ENCODE data around the gene USB1.

USB1 gene

DNA sequence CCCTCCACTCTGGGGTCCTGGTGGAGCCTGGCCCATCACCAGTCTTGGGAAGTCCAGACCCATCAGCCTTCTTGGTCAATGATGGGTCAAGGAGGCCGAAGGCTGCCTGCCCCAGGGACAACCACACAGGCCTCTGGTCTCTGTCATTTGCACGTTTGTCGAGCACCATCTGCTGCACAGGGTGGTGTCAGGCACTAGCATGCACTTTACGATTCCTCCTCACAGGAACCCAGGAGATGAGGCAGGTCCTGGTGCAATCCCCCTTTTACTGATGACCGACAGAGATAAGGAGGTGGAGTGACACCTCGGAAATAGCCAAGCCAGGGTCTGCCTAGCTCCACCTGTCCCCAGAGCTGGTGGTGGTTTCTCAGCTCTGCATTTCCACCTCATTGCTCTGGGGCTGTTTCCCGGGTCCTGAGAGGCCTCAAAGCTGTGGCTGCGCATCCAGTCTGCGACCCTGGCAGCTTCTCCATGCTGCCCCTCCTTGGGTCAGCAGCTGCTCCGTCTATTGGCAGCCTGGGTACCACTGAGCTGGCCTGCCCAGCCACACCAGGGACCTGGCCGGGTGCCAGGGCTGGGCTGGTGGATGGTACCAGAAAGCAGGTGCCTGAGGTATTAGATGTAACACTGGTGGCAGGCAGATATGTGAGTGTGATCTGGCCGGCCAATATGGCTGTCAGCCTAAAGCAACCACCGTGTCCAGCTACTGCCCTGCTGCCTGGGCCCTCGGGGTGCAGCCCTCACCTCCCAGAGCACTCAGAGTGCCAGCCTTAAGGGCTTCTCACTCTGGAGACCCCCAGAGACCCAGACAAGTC lies 34.4 kb downstream of the USB1 start:
- DNase-seq, result no peak

DNA sequence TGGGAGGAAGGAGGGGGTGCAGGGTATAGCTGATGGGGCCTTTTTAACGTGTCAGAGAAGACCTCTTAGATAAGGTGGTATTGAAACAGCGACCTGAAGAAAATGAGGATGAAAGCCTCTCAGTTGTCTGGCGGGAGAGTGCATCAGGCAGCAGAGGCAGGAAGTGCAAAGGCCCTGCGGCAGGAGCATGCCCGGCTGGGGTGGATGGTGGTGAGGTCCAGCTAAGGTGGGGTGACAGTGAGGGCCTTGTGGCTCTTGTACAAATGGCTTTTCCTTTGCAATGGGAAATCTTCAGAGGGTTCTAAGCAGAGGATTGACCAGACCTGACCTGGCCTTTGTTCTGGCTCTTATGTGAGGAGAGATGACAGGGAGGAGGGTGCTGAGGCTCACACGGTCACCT lies 35.7 kb downstream of the USB1 start:
- DNase-seq, result no peak

DNA sequence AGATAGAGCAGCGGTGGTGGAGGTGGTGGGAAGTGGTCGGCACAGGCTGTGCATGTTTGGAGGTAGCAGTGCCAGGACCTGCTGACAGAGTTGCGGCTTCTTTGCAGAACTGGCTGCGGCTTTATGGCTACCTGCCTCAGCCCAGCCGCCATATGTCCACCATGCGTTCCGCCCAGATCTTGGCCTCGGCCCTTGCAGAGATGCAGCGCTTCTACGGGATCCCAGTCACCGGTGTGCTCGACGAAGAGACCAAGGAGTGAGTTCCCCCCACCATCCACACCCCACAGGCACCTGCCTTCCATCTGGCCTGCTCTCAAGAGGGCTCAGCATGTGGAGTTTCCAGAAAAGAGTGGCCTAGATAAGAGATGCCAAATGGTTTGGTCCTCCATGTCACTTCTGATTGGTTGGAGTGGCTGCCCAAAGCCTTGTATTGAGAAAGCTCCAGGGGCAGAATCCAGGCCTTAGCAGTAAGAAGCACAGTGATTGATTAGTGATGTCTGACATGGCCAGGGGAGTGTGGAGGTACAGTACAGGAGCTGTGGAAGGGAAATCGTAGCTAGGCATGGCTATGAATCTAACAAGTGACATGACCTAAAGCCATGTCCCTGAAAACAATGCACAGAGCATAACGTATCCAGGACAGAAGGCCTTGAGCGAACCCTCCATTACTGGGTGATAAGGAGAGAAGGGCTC lies 36.3 kb downstream of the USB1 start:
- no peak for DNase-seq

DNA sequence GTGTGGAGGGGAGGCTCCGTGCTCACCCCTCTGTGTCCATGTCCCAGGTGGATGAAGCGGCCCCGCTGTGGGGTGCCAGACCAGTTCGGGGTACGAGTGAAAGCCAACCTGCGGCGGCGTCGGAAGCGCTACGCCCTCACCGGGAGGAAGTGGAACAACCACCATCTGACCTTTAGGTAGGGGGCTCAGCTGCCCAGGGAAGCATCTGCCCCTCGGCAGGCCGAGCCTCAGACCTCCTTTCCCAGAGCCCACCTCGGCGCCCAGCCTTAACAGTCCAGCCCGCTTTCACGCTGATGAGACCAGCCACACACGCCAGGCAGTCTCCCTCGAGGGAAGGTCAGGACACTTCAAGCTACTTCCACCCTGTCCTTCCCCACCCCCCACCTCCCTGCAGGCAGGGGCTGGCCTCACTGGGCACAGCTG lies 37.0 kb downstream of the USB1 start:
- DNase-seq, result no peak

DNA sequence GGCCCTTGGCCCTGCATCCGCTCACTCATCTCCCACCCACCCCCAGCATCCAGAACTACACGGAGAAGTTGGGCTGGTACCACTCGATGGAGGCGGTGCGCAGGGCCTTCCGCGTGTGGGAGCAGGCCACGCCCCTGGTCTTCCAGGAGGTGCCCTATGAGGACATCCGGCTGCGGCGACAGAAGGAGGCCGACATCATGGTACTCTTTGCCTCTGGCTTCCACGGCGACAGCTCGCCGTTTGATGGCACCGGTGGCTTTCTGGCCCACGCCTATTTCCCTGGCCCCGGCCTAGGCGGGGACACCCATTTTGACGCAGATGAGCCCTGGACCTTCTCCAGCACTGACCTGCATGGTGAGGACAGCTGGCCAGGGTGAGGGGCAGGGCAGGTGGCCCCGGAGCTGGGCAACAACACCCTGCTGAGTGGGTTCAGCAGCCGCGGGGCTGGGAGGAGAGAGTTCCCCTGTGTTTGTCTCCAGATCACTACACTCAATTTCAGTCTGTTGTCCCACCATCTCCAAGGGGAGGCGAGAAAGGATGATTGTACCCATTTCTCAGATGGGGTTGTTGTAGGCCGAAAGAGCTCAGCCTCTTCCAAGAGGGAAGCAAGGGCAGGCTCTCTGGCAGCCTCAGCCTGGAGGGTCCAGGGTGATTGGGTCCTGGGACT lies 38.8 kb downstream of the USB1 start:
- DNase-seq, result no peak

DNA sequence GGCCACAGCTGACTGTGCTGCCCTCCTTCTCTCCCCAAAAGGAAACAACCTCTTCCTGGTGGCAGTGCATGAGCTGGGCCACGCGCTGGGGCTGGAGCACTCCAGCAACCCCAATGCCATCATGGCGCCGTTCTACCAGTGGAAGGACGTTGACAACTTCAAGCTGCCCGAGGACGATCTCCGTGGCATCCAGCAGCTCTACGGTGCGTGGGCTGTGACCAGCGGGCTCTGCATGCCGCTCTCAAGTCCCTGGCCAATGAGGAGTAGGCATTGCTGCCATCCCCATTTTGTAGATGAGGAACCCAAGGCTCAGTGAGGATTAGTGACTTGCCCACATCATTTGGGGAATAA lies 39.3 kb downstream of the USB1 start:
- DNase-seq, result no peak

DNA sequence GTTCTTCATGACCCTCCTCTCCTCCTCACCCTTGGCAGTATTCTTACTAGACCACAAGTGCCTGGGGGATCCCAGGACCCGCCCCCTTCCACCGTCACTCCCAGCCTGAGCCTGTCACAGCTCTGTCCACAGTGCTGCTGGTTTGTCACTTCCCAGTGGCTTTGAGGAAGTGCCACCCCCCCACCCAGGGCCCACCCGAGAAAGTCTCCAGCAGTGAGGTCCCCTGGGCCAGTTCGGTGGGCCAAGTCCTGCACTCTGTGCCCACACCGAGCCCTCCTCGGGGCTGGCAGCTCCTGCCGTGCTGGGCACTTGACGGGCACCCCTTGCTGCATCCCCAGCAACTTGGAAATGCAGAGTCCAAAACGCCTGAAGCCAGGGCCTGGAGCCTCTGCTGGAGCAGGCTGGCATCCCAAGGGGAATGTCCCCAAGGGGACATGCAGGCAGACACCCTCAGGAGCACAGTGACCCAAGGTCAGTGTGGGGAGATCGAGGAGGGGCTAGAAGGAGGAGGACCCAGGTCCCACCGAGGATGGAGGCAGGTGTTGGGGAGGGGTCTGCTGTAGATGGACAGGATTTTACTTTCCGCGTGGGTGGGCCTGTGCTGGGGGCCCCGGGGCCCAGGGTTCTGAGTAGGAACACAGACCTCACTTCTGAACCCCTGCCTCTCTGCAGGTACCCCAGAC lies 39.9 kb downstream of the USB1 start:
- no peak for DNase-seq

DNA sequence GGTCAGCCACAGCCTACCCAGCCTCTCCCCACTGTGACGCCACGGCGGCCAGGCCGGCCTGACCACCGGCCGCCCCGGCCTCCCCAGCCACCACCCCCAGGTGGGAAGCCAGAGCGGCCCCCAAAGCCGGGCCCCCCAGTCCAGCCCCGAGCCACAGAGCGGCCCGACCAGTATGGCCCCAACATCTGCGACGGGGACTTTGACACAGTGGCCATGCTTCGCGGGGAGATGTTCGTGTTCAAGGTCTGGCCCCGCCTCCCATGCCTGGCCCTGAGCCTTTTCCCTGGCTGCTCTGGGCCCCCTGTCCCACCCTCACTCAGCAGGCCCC lies 40.4 kb downstream of the USB1 start:
- DNase-seq, result no peak

DNA sequence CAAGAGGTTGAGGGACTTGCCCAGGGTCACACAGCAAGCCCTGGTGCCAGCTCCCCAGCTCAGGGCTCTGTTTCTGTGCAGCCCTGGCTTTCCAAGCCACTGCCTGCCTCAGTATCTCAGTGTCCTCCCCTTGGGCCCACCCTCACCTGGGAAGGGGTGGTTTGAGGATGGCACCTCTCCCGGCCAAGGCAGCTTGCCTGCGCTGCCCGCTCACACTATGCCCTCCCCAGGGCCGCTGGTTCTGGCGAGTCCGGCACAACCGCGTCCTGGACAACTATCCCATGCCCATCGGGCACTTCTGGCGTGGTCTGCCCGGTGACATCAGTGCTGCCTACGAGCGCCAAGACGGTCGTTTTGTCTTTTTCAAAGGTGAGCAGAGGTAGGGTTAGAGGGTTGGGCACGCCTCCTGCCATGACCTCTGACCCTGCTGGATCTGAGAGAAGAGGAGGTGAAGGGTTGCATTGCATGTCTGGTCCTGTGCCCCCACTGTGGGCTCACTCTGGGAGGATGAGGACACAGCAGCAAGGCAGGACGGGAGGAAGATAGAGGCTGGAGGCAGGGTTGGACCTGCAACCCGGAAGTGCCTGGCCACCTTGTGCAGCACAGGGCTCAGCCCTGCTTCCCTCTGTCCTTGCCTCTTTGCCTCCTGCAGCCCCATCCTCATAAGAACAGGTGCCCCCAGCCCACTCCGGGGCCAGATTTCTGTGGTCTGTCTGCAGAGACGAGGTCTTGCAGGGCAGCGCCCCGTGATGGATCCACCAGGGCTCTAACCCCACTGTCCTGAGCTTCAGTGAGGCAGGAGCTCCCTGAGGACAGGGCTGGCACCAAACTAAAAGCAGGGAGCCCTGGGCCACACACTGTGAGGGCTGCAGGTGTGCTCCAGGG lies 41.0 kb downstream of the USB1 start:
- DNase-seq, result no peak

DNA sequence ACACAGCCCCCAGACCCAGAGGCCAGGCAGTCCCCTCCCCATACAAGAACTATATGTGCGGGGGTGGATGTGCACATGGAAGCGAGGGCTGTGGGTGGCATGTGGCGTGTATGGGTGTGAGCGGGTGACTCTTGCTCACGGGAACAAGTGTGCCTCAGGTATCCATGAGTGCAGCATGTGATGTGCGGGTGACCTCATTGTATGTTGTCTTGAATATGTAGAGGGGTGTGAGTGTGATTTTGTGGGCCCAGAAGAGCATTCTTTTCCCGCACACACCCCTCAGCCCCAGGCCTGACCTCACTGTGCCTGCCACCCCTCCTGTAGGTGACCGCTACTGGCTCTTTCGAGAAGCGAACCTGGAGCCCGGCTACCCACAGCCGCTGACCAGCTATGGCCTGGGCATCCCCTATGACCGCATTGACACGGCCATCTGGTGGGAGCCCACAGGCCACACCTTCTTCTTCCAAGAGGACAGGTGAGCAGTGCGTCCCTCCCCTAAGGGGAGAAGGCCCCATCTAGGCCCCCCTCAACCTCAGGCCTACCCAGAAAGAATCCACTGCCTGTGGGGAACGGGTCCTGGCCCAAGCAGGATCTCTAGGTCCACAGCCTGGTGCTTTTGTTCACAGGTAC lies 41.8 kb downstream of the USB1 start:
- no peak for DNase-seq

DNA sequence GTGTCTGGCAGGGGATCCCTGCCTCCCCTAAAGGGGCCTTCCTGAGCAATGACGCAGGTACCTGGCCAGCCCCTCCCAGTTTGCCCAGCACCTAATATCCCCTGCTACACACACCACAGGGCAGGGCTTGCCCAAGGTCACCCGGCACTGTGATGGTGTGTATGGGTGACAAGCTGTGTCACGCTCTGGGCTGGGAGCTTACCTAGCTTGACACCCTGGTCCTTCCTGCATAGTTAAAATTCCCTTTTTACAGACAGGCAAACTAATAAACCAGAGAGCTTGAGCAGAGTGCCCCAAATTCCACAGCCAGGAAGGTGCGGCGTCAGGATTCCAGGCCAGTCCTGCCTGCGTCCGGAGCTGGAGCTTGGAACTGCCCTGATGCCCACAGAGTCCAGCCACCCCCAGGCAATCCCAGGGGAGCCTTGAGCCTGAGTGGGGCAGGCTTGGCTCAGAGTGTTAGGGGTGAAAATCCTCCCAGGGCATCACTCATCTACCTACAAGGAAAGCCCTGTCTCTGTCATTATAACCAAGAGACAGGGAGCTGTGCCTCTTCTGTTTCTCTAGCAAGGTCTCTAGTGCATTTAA lies 42.5 kb downstream of the USB1 start:
- DNase-seq, result no peak

DNA sequence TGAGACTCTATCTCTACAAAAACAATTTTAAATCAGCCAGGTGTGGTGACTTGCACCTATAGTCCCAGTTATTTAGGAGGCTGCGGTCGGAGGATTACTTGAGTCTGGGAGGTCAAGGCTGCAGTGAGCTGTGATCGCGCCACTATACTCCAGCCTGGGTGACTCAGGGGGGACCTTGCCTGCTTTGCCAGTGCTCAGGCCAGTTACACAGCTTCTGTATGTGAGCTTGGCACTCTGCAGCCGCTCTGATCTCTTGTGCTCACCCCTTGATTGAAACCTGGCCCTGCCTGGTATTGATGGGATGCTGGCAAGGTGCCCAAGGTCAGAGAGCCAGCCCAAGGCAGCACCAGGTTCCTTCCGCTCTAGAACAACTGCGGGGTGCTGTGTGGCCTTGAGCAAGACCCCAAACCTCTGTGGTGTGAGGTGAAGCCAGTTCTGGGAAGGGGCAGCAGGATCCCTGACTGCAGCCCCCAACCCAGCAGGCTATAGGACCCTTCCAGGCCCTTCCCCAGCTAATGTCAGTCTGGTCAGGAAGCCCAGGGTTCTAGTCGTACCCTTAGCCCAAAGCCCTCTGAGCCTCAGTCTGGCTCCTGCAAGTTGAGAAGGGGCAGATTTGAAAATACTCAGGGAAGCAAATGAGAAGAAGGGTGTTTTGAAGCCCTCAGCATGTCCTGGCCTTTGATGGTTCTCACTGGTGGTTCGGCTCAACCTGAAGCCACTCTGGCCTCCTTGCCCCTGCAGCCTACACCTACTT lies 43.2 kb downstream of the USB1 start:
- no peak for DNase-seq

DNA sequence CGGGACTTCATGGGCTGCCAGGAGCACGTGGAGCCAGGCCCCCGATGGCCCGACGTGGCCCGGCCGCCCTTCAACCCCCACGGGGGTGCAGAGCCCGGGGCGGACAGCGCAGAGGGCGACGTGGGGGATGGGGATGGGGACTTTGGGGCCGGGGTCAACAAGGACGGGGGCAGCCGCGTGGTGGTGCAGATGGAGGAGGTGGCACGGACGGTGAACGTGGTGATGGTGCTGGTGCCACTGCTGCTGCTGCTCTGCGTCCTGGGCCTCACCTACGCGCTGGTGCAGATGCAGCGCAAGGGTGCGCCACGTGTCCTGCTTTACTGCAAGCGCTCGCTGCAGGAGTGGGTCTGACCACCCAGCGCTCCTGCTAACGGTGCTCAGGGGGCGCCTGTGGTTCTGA lies 43.9 kb downstream of the USB1 start:
- DNase-seq, result no peak

DNA sequence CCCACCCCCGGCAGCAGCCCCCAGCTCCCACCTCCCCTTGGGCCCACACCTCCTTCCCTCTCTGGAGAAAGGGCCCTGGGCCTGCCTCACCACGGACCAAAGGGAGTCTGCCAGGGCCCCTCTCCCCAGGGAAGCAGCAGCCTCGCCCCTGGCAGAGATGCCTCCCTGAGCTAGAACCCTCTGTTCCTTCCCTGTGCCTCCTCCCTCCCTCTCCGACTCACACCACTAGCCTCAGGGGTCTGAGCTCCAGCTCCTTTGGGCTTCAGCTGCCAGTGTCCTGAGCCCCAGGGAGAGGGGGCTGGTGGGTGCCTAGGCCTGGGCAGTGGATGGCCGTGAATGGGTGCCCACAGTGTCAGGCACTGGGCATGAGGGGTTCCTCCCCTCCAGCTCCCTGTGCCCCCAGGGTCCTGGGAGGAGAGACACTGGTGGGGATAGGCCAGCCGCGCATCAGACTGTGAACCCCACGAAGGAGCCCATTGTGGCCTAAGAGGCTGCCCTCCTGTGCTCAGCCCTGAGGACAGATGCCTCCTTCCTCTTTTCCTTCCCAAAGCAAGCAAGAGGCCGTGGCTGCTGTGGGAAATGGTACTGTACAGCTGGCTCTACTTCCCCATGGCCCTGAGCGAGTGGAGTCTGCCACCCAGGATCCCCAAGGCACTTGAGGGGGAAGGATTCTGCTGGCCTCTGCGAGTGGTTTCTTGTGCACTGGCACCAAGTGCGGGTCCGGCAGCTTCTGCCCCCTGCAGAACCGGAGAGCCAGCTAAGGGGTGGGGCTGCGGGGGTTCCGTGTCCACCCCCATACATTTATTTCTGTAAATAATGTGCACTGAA lies 45.1 kb downstream of the USB1 start:
- no peak for DNase-seq

DNA sequence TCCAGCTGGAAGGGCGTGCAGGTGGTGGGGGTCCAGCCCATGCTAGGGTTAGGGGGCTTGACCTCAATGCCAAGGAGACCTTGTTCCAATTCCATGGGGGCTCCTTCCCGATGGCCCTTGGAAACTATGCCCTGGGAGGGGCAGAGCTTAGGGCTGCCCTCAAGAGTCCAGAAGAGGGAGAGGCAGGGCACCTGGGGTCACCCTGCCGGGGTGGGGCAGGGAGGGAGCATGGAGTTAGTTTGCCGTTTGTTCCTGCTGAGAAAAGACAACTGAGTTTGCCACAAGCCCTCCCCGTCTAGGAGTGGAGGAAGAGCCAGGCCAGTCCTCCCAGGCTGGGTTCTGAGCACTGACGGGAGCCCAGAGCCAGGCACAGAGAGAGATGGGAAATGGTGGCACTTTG lies 45.7 kb downstream of the USB1 start:
- no peak for DNase-seq

DNA sequence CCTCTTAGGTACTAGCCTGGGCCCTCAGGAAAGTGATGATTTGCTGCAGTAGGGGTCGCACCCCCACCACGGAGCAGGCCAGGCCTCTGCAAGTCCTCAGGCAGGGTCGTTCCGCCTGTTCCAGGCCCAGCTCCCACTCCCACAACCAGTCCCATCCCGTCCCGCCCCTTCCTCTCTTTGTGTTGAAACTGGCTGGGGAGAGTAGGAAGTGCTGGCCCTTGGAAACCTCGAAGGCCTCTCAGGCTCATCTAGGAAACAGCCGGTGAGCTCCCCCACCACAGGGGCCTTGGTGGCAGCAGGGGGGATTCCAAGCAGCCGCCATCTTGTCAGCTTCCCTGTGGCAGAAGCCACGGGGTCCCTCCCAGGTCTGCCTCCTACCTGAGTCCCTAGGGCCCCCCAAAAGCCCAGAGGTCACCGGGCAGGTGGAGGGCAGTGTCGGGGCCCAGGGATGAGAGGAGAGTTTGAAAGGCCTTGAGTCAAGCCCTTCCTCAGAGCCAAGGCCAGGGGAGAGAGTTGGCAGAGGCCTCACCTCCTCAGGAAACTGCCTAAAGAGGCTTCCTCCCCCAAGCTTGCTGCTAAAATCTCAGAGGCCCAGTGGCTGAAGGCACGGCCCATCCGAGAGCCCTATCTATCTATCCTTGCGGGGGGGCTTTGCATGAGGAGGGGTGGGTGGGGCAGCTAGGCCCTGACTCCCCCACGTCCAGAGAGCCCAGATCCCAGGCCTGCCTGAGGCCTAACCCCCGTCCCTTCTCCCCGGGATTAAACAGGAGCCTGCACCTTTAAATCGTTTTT lies 46.5 kb downstream of the USB1 start:
- no peak for DNase-seq

DNA sequence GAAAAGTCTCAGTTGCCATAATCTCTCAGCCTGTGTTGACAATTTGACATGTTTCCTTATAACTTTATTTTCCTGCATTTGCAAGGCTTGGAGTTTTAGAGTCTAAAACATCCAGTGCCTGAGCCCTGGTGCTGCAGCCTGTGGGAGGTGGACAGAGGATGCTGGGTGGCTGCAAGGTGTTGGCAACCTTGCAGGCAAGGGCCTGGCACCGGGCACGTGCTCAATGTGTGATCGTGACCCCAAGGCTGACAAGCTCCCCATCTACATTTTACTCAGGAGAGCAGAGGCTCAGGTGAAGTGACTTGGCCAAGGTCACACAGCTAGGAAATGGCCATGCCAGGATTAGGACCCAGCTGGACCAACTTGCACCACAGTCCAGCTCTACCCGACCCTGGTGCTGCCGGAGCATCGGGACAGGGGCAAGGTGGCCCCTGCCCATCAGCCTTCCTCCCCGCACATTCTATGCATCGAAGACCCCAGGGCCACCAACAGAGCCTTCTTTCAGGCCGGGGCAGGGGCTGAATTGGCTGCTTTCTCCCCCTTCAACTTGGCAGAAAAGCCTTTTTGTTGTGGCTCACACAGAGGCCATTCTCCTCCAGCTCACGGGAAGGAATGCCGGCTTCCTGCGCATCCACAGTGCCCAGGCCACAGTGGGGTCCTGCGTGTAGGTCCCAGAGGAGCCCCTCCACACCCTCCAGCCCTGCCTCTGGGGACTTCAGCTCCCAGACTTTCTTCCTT lies 47.5 kb downstream of the USB1 start:
- no peak for DNase-seq

All from stimulated activated CD4-positive, alpha-beta T cell treated with anti-CD3 and anti-CD28 coated beads, Interleukin-15, amount 100 ng/mL, for 24 hours (primary cell).